Neural progenitor cell (in vitro differentiated cells): Measurements from ENCODE around the gene MEI1.

Experiments
- EZH2phosphoT487 ChIP-seq: fragments of 200-600 bp; sonication (generic); IDR thresholded peaks from 2 replicates; pipeline ENCODE4 v1.6.1; 2017; ENCODE audit warnings: antibody characterized with exemption
- TF ChIP-seq, protein P1 (sequence below): fragments of 200-600 bp; sonication (generic); IDR thresholded peaks from 2 replicates; pipeline ENCODE4 v1.5.1; 2017; ENCODE audit warnings: antibody characterized with exemption, mild to moderate bottlenecking

DNA sequence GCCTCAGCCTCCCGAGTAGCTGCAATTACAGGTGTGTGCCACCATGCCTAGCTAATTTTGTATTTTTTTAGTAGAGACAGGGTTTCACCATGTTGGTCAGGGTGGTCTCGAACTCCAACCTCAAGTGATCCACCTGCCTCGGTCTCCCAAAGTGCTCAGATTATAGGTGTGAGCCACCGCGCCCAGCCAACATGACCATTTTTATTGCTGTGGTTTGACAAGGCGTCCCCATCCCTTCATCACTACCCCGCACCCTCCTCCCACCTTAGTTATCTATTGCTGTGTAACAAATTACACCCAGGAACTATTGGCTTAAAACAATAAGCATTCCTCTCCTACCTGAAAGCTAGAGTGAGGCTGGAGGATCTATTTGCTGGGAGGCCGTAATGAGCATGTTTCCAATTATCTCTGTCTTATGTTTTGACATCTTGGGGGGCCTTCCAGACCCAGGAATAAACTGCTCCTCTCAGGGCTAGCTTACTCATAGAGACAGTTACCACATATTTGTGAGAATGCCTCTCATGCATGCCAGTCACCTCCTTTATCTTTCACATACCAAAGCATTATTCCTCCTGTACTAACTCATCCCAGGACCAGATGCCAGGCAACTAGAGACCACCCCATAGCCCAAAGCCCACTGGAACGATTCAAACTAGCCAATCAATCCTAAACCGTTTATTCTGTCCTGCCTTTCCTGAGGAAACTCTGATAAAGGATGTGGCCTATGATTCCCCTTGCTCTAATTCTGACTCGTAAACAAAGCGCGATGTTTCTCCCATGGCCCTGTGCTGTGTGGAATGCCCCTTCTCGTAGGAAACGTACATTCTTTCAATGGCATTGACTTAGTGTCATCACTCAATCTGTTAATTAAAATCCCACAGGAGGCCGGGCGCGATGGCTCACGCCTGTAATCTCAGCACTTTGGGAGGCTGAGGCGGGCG is 30.1 kb upstream of the MEI1 start:
- TF ChIP-seq, protein P1, sequence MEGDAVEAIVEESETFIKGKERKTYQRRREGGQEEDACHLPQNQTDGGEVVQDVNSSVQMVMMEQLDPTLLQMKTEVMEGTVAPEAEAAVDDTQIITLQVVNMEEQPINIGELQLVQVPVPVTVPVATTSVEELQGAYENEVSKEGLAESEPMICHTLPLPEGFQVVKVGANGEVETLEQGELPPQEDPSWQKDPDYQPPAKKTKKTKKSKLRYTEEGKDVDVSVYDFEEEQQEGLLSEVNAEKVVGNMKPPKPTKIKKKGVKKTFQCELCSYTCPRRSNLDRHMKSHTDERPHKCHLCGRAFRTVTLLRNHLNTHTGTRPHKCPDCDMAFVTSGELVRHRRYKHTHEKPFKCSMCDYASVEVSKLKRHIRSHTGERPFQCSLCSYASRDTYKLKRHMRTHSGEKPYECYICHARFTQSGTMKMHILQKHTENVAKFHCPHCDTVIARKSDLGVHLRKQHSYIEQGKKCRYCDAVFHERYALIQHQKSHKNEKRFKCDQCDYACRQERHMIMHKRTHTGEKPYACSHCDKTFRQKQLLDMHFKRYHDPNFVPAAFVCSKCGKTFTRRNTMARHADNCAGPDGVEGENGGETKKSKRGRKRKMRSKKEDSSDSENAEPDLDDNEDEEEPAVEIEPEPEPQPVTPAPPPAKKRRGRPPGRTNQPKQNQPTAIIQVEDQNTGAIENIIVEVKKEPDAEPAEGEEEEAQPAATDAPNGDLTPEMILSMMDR = no peak
- no peak for TF ChIP-seq EZH2phosphoT487
